Activated gamma-delta T cell (primary cell): ENCODE measurements around the gene PTPRN2.
"Not testable (repeated sequence)": the region's sequence is repeated elsewhere in the genome, so short reads cannot be mapped to it uniquely, and the experiment has no call there.

Experiments
- DNase-seq: peaks from one replicate; lab custom pipeline; 2025; lab: John Stamatoyannopoulos, UW

Gene PTPRN2

GRCh38 chr7:157496416-157497275, 1091.0 kb downstream of the PTPRN2 start:
- no peak for DNase-seq

GRCh38 chr7:157495594-157495993, 1092.0 kb downstream of the PTPRN2 start:
- DNase-seq = no peak

- DNase-seq = no peak
These were observed 1092.5 kb downstream of the PTPRN2 start for GRCh38 chr7:157495177-157495553.

GRCh38 chr7:157494506-157495176, 1093.0 kb downstream of the PTPRN2 start:
- no peak for DNase-seq

- no peak for DNase-seq
These were observed 1093.8 kb downstream of the PTPRN2 start for GRCh38 chr7:157493776-157494175.

- DNase-seq = no peak
These were observed 1094.6 kb downstream of the PTPRN2 start for GRCh38 chr7:157493017-157493416.

GRCh38 chr7:157490465-157490912, 1097.1 kb downstream of the PTPRN2 start:
- no peak for DNase-seq

GRCh38 chr7:157489870-157490269, 1097.8 kb downstream of the PTPRN2 start:
- not testable (repeated sequence) for DNase-seq
